SK-N-SH (cell line): ENCODE data around the gene MED27. TPM values are rescaled to one million over a fixed set of nuclear protein-coding genes. Genes with fewer than 3 reads are reported as not detected.

Source experiments
- CTCF ChIA-PET: fragments of 300-600, 350-600 bp; formaldehyde crosslinking; extraction: SDS; loops from one replicate; lab custom pipeline; 2021; lab: Yijun Ruan, JAX
- POLR2A ChIA-PET: fragments of 350-600 bp; sonication (Branson Sonifier 250); formaldehyde crosslinking; extraction: SDS; loops from one replicate; lab custom pipeline; 2020; ENCODE audit warnings: antibody characterized with exemption, inconsistent platforms; lab: Yijun Ruan, JAX
- DNase-seq: peaks from one replicate; pipeline ENCODE4 v3.0.0; 2012
- H2AFZ ChIP-seq: fragments of 200-600 bp; sonication (generic); 2 replicates; pipeline ENCODE4 v1.8.1; 2016; ENCODE audit warnings: antibody characterized with exemption, mild to moderate bottlenecking, low read depth
- H3F3A ChIP-seq: fragments of 200-600 bp; sonication (generic); replicated peaks from 2 replicates; pipeline ENCODE3; 2016; ENCODE audit warnings: antibody characterized with exemption, mild to moderate bottlenecking; ENCODE audit not compliant: insufficient read depth
- H3K27ac ChIP-seq, 2 experiments: fragments of 200-500 bp in 1 of 2; fragments of 200-600 bp in 1 of 2; sonication (Bioruptor generic) in 1 of 2; sonication (generic), shearing (Covaris generic) in 1 of 2; 2 replicates each; pipeline versions ENCODE4 v1.5.1 to v1.6.1; 2014 to 2016; ENCODE audit warnings: low read depth in 2 of 2, inconsistent platforms in 1 of 2, low read length in 1 of 2, mild to moderate bottlenecking in 1 of 2, mixed read lengths in 1 of 2
- H3K27me3 ChIP-seq: fragments of 200-600 bp; sonication (generic), shearing (Covaris generic); 2 replicates; pipeline ENCODE4 v1.6.1; 2016; ENCODE audit warnings: mixed run types; ENCODE audit not compliant: insufficient read depth
- H3K36me3 ChIP-seq, 2 experiments: fragments of 200-500 bp in 1 of 2; fragments of 200-600 bp in 1 of 2; sonication (Bioruptor generic) in 1 of 2; sonication (generic) in 1 of 2; replicated peaks in 1 of 2; 2 replicates each; pipeline versions ENCODE3 to v1.5.1; 2014 to 2016; ENCODE audit warnings: low read length in 1 of 2, mild to moderate bottlenecking in 1 of 2; ENCODE audit not compliant: insufficient read depth in 2 of 2, control insufficient read depth in 1 of 2
- H3K4me1 ChIP-seq, 2 experiments: fragments of 200-500 bp in 1 of 2; fragments of 200-600 bp in 1 of 2; sonication (Bioruptor generic) in 1 of 2; sonication (generic), shearing (Covaris generic) in 1 of 2; 2 replicates each; pipeline versions ENCODE4 v1.5.1 to v1.6.1; 2014 to 2016; ENCODE audit warnings: low read depth in 1 of 2, low read length in 1 of 2, mixed run types in 1 of 2; ENCODE audit not compliant: insufficient read depth in 2 of 2, control insufficient read depth in 1 of 2
- H3K4me2 ChIP-seq: fragments of 200-600 bp; sonication (generic), shearing (Covaris generic); 2 replicates; pipeline ENCODE4 v1.6.1; 2017; ENCODE audit warnings: mixed run types
- H3K4me3 ChIP-seq, 2 experiments: fragments of 200-500 bp in 1 of 2; fragments of 200-600 bp in 1 of 2; sonication (Bioruptor generic) in 1 of 2; sonication (generic), shearing (Covaris generic) in 1 of 2; 2 replicates each; pipeline versions ENCODE4 v1.5.1 to v1.8.1; 2014 to 2016; ENCODE audit warnings: low read depth in 2 of 2, inconsistent platforms in 1 of 2, low read length in 1 of 2, mild to moderate bottlenecking in 1 of 2, mixed read lengths in 1 of 2, moderate library complexity in 1 of 2
- H3K79me2 ChIP-seq: fragments of 200-600 bp; sonication (generic); 2 replicates; pipeline ENCODE4 v1.8.1; 2017; ENCODE audit warnings: mild to moderate bottlenecking; ENCODE audit not compliant: insufficient read depth
- H3K9ac ChIP-seq: fragments of 200-600 bp; sonication (generic); 2 replicates; pipeline ENCODE4 v1.6.1; 2017; ENCODE audit warnings: mixed run types
- H3K9me2 ChIP-seq: fragments of 200-600 bp; sonication (generic); 2 replicates; pipeline ENCODE4 v1.6.1; 2017; ENCODE audit warnings: mixed run types
- H3K9me3 ChIP-seq: fragments of 200-600 bp; sonication (generic); 2 replicates; pipeline ENCODE4 v1.6.1; 2017; ENCODE audit warnings: mixed run types, mild to moderate bottlenecking, moderate library complexity
- H4K20me1 ChIP-seq: fragments of 200-600 bp; sonication (generic); 2 replicates; pipeline ENCODE4 v1.6.1; 2017; ENCODE audit warnings: mild to moderate bottlenecking, mixed run types; ENCODE audit not compliant: insufficient read depth
- CHD2 ChIP-seq: fragments of 150-350 bp; IDR thresholded peaks from 2 replicates; pipeline ENCODE4 v1.6.1; 2018; ENCODE audit warnings: low read length; ENCODE audit not compliant: partially characterized antibody
- FOSL2 ChIP-seq: IDR thresholded peaks from 2 replicates; pipeline ENCODE4 v1.4.0; 2012; ENCODE audit warnings: low read depth, mild to moderate bottlenecking, moderate library complexity, borderline replicate concordance
- FOXM1 ChIP-seq: IDR thresholded peaks from 2 replicates; pipeline ENCODE4 v1.4.0; 2012; ENCODE audit warnings: low read depth, mild to moderate bottlenecking
- GABPA ChIP-seq: IDR thresholded peaks from 2 replicates; pipeline ENCODE4 v1.4.0; 2012; ENCODE audit warnings: low read depth, mild to moderate bottlenecking
- JUND ChIP-seq: IDR thresholded peaks from 2 replicates; pipeline ENCODE4 v1.4.0; 2012
- MEF2A ChIP-seq: IDR thresholded peaks from 2 replicates; pipeline ENCODE4 v1.4.0; 2012; ENCODE audit warnings: low read depth, borderline replicate concordance
- MXI1 ChIP-seq: IDR thresholded peaks from 2 replicates; pipeline ENCODE4 v1.6.1; 2012; ENCODE audit warnings: mild to moderate bottlenecking, low read depth, low read length, improper control_type of control experiment
- NFIC ChIP-seq: IDR thresholded peaks from 2 replicates; pipeline ENCODE4 v1.4.0; 2012; ENCODE audit warnings: borderline replicate concordance
- RFX5 ChIP-seq: IDR thresholded peaks from 2 replicates; pipeline ENCODE4 v1.6.1; 2012; ENCODE audit warnings: mild to moderate bottlenecking, improper control_type of control experiment, low read length
- SMC3 ChIP-seq: IDR thresholded peaks from 2 replicates; pipeline ENCODE4 v1.6.1; 2012; ENCODE audit warnings: low read depth, low read length, improper control_type of control experiment
- TCF12 ChIP-seq: IDR thresholded peaks from 2 replicates; pipeline ENCODE4 v1.4.0; 2012
- TEAD4 ChIP-seq: IDR thresholded peaks from 2 replicates; pipeline ENCODE4 v1.4.0; 2012; ENCODE audit warnings: mild to moderate bottlenecking, borderline replicate concordance; ENCODE audit not compliant: insufficient read depth
- YY1 ChIP-seq: IDR thresholded peaks from 2 replicates; pipeline ENCODE4 v1.4.0; 2012; ENCODE audit warnings: low read depth, mild to moderate bottlenecking
- WGBS: methylation state at CpG from one replicate; pipeline ENCODE4 v1.1.6; 2017; ENCODE audit warnings: low lambda C conversion rate; 5-methylcytosine and 5-hydroxymethylcytosine counted together
- polyA plus RNA-seq, 3 experiments: library from polyadenylated mRNA; depleted of rRNA; stranded (reverse); fragments of >200 nt; gene quantifications; 2 replicates each; pipeline ENCODE4 v1.2.3, GENCODE V29; 2012
- TF ChIP-seq, protein P1 (sequence below): IDR thresholded peaks from 2 replicates; pipeline ENCODE4; 2012
- TF ChIP-seq, protein P2 (sequence below): IDR thresholded peaks from 2 replicates; pipeline ENCODE4 v1.4.0; 2012; ENCODE audit warnings: low read depth
- TF ChIP-seq, protein P3 (sequence below): IDR thresholded peaks from 2 replicates; pipeline ENCODE4 v1.4.0; 2012; ENCODE audit warnings: low read depth, borderline replicate concordance
- TF ChIP-seq, protein P4 (sequence below): fragments of 150-350 bp; IDR thresholded peaks from 2 replicates; pipeline ENCODE4 v1.6.1; 2016; ENCODE audit warnings: mild to moderate bottlenecking, low read depth, low read length

The MED27 gene
- polyA plus RNA-seq, 1 of the 3 experiments (the other 2 are of a cell fraction): 35.0 TPM

DNA sequence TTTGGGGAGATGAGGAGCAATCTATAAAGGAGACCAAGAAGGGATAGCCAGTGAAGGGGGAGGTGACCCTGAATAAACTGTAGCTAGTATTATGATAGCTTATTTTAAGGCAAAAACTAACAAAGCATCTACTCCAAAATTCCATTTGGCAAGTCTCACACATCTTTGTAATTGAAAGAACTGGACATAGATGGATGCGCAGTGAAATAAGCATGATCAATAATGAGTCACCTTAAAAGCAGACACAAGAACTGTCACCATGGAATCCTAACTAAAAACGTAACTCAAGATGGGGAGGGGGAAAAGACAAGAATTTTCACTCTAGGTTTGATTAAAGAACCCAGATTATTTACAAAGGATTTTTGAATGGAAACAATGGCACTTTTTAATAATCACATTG is 164.5 kb downstream of the MED27 start:
- H3K4me2 ChIP-seq: peak overlapping the region; percentile 36
- ChIA-PET POLR2A (no interaction called here), CTCF (interaction anchor here (0.7 to 1.2 kb wide), 3 partner anchors 61 to 344 kb away, joined by 3 read pairs; no protein-coding TSS in a partner anchor)
- no peaks in the 10 kb centered on the region for H3F3A ChIP-seq
- no peak overlapping the region for H3K9ac ChIP-seq
- H3K79me2 ChIP-seq: no peaks in the 10 kb centered on the region
- WGBS: 42% methylated on average over 2 of the region's 2 CpGs
- no peak for DNase-seq
- H3K27ac ChIP-seq: peak overlapping the region in 1 of 2 experiments; percentile 22; a peak in 1 of 4 replicates
- no peaks in the 10 kb centered on the region for H3K9me3 ChIP-seq
- H3K9me2 ChIP-seq: no peaks in the 10 kb centered on the region
- TF ChIP-seq, protein P1, sequence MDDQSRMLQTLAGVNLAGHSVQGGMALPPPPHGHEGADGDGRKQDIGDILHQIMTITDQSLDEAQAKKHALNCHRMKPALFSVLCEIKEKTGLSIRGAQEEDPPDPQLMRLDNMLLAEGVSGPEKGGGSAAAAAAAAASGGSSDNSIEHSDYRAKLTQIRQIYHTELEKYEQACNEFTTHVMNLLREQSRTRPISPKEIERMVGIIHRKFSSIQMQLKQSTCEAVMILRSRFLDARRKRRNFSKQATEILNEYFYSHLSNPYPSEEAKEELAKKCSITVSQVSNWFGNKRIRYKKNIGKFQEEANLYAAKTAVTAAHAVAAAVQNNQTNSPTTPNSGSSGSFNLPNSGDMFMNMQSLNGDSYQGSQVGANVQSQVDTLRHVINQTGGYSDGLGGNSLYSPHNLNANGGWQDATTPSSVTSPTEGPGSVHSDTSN: peak; percentile 71
- no peak for TF ChIP-seq FOXM1
- TF ChIP-seq YY1: no peak
- TF ChIP-seq JUND: peak; percentile 39; the same call in 1 of the 2 replicates
- TF ChIP-seq FOSL2: peak; percentile 50; the same call in 1 of the 2 replicates
- H3K27me3 ChIP-seq: no peaks in the 10 kb centered on the region
- no peak overlapping the region for H2AFZ ChIP-seq
- peaks cover 24% of the 10 kb centered on the region; the same call in 1 of the 2 replicates for H4K20me1 ChIP-seq
- peaks cover 0 to 4% of the 10 kb centered on the region in 2 experiments for H3K36me3 ChIP-seq
- H3K4me3 ChIP-seq: no peak overlapping the region
- H3K4me1 ChIP-seq: peaks cover 0 to 2% of the 10 kb centered on the region in 2 experiments; a peak in 1 of 4 replicates

DNA sequence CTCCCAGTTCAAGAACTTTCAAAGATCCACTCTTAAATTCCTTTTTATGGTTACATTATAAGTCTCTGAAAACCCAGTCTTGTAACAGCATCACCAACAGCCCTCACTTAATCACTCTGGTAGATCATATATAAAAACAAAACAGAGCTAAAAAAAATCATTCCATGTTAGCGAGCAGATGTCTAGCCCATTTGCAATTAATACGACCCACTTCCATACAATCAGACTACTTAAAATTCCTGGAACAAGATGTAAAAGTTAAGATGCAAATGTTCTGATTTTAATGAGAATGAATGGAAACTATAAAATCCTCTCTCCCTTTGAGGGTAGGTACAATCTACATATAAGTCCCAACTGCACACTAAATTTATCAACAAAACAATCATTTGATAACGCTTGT is 167.0 kb downstream of the MED27 start:
- no peak overlapping the region for H3K9ac ChIP-seq
- TF ChIP-seq MEF2A: no peak
- TF ChIP-seq, protein P2, sequence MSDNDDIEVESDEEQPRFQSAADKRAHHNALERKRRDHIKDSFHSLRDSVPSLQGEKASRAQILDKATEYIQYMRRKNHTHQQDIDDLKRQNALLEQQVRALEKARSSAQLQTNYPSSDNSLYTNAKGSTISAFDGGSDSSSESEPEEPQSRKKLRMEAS: no peak
- no peak for TF ChIP-seq SMC3
- TF ChIP-seq CHD2: no peak
- no peak for TF ChIP-seq GABPA
- no peak for TF ChIP-seq JUND
- TF ChIP-seq NFIC: no peak
- TF ChIP-seq TCF12: no peak
- TF ChIP-seq, protein P3, sequence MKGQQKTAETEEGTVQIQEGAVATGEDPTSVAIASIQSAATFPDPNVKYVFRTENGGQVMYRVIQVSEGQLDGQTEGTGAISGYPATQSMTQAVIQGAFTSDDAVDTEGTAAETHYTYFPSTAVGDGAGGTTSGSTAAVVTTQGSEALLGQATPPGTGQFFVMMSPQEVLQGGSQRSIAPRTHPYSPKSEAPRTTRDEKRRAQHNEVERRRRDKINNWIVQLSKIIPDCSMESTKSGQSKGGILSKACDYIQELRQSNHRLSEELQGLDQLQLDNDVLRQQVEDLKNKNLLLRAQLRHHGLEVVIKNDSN: no peak
- TF ChIP-seq TEAD4: no peak
- no peak for TF ChIP-seq FOXM1
- TF ChIP-seq RFX5: no peak
- TF ChIP-seq MXI1: no peak
- TF ChIP-seq, protein P4, sequence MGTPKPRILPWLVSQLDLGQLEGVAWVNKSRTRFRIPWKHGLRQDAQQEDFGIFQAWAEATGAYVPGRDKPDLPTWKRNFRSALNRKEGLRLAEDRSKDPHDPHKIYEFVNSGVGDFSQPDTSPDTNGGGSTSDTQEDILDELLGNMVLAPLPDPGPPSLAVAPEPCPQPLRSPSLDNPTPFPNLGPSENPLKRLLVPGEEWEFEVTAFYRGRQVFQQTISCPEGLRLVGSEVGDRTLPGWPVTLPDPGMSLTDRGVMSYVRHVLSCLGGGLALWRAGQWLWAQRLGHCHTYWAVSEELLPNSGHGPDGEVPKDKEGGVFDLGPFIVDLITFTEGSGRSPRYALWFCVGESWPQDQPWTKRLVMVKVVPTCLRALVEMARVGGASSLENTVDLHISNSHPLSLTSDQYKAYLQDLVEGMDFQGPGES: no peak
- peaks cover 0 to 4% of the 10 kb centered on the region in 2 experiments for H3K36me3 ChIP-seq
- no peak for DNase-seq
- no peaks in the 10 kb centered on the region for H3F3A ChIP-seq
- H3K27me3 ChIP-seq: no peaks in the 10 kb centered on the region
- H2AFZ ChIP-seq: no peak overlapping the region
- H3K4me2 ChIP-seq: no peak overlapping the region
- no peaks in the 10 kb centered on the region; a peak in 1 of 4 replicates for H3K4me1 ChIP-seq
- POLR2A ChIA-PET: no interaction called here
- no peaks in the 10 kb centered on the region for H3K79me2 ChIP-seq
- no peak overlapping the region for H3K27ac ChIP-seq
- H3K9me3 ChIP-seq: no peaks in the 10 kb centered on the region
- H3K9me2 ChIP-seq: no peaks in the 10 kb centered on the region
- 94% methylated on average over 3 of the region's 3 CpGs for WGBS
- CTCF ChIA-PET: interaction anchor here (1.7 kb wide), 1 partner anchor 324 kb away, joined by 4 read pairs; no protein-coding TSS in a partner anchor
- peaks cover 22% of the 10 kb centered on the region; the same call in 1 of the 2 replicates for H4K20me1 ChIP-seq
- no peak overlapping the region for H3K4me3 ChIP-seq
